NCI-H82 treated with DMSO at 0.1 percent for 48 hours (cell line): Measurements from ENCODE around the gene IDI1.
"Not testable (repeated sequence)": the region's sequence is repeated elsewhere in the genome, so short reads cannot be mapped to it uniquely, and the experiment has no call there.

Experiments used
- DNase-seq: peaks from one replicate; lab custom pipeline; 2025; ENCODE audit not compliant: unreplicated experiment; lab: John Stamatoyannopoulos, UW

Gene IDI1

GRCh38 chr10:1036341-1036791 is 12.6 kb downstream of the IDI1 start:
- no peak for DNase-seq

DNA sequence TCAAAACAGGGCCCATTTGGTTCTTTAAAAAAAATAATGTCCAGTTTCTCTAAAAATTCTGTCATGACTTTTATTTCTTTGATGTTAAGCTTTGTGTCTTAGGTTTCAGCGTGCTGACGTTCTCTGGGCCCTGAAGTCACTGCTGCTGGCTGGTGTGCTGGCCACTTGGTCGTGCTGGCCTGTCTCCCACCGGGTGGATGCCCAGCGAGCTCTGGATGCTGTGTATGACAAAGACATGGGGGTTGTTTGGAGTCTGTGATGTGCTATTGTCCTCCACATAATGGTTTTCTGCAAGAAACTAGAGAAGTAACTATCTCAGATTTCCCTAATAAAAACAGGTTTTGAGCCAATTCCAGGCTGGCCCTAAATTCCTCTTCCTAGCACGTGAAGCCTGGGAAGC is 13.7 kb downstream of the IDI1 start:
- DNase-seq: no peak

- no peak for DNase-seq
Measured at GRCh38 chr10:1034758-1035157, 14.2 kb downstream of the IDI1 start.

GRCh38 chr10:1033601-1034000 is 15.3 kb downstream of the IDI1 start:
- DNase-seq: no peak

DNA sequence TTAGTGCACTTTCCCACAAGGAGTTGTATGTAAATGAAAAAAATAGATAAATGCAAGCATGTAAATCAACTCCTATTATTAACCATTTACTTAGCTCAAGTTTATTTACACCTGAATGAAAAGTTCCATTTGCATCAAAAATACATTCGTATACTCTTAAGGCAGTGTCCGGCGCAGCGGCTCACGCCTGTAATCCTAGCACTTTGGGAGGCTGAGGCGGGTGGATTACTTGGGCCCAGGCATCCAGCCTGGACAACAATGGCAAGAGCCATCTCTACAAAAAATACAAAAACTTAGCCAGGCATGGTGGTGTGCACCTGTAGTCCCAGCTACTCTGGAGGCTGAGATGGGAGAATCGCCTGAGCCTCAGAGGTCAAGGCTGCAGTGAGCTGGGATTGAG is 19.1 kb downstream of the IDI1 start:
- no peak for DNase-seq

GRCh38 chr10:1026578-1026977 is 22.3 kb downstream of the IDI1 start:
- DNase-seq: no peak

DNA sequence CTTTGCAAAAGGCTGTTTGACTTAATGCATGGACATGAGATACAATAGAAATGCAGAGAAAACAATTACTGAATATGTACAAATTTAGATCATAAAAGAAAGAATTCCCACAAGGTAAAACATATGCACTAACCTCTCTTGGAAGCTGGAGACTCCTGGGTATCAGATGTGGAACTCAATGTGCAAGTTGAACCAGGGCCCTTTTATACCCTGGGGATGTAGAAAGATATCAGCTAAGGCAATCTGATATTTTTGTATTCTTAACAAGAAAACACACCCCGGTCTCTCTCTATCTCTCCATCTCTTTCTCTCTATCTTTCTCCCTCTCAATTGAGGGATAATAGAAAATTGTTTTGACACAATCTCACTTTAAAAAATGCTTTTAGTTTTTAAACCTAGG is 23.2 kb downstream of the IDI1 start, which contains the start of gene IDI2:
TSS of gene IDI2 (minus strand) at position 177 of the 400 bp plus-strand sequence. CDS start 1,136 bp downstream, outside the sequence.
- DNase-seq: no peak

- DNase-seq: no peak
Measured at GRCh38 chr10:1024103-1024502, 24.8 kb downstream of the IDI1 start.

DNA sequence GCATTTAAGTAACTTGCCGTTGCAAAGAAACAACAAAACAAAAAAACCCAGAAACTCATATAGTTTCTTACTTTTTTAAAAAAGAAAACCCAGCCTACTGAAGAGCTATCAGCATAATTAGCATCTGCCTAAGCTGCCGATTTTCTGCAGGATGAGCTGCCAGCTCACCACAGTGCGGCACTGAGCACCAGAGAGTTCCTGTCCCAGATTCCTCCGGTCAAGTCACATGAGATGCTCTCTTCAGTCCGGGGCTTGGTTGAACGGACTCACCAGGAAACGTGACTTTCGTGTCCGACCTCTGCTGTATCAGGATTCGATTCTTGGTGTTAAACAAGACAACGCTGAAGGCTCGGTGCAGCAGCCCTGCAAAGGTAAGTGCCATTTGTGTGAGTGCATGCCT is 26.5 kb downstream of the IDI1 start:
- DNase-seq: no peak

DNA sequence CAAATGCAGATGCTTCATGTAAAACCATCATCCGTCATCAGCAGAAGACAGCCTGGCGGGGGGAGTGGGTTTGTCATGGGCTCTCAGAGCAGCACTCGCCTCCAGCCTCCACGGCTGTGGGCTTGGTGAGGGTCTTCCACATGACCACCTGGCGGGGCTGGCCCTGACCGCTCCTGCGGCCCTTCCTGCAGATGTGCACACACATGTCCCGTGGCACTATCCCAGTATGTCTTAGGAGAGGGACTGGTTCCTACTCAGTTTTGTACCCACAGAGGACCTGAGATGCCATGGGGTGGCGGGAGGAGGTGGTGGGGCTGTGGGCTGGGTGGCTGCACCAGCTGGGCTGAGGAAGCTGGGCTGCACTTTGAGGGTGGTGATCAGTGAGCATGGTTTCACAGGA is 28.0 kb downstream of the IDI1 start:
- DNase-seq: no peak

GRCh38 chr10:1020460-1020859 is 28.5 kb downstream of the IDI1 start:
- no peak for DNase-seq

- DNase-seq: no peak
Measured at GRCh38 chr10:1019362-1019761, 29.6 kb downstream of the IDI1 start.

- no peak for DNase-seq
Measured at GRCh38 chr10:1015688-1016087, 33.2 kb downstream of the IDI1 start.

GRCh38 chr10:1011696-1012095 is 37.2 kb downstream of the IDI1 start:
- DNase-seq: no peak

- DNase-seq: no peak
Measured at GRCh38 chr10:1010703-1011102, 38.2 kb downstream of the IDI1 start.

DNA sequence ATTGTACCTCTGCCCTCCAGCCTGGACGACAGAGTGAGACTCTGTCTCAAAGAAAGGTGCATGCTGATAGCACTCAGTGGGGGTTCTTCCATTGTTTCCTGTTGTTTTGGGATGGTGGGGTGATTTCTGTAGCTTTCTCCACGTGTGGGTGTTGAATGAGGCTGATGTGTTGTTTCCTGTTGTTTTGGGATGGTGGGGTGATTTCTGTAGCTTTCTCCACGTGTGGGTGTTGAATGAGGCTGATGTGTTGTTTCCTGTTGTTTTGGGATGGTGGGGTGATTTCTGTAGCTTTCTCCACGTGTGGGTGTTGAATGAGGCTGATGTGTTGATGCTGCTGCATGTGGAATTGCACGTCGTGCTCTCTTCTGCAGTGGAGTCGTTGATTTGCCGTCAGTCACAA is 39.0 kb downstream of the IDI1 start:
- DNase-seq: not testable (repeated sequence)

- no peak for DNase-seq
Measured at GRCh38 chr10:1009071-1009494, 39.8 kb downstream of the IDI1 start.

DNA sequence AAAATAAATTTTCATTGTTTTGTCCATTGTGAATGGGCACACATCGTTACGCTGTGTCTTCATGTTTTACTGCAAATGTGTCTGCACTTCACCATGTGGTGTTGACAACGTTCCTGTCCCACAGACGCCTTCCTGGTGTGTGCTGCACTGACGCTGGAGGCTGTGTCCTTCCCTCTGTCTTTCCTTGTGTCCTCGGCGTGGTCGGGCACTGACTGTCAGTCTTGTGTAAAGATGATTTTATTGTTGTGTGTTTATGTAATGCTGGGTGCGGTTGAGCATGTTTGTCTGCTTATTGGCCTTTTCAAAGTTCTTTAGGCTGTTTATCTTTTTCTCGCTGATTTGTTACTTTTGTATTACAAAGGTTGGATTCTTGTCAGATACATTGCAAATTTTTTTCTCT is 41.3 kb downstream of the IDI1 start:
- DNase-seq: no peak

DNA sequence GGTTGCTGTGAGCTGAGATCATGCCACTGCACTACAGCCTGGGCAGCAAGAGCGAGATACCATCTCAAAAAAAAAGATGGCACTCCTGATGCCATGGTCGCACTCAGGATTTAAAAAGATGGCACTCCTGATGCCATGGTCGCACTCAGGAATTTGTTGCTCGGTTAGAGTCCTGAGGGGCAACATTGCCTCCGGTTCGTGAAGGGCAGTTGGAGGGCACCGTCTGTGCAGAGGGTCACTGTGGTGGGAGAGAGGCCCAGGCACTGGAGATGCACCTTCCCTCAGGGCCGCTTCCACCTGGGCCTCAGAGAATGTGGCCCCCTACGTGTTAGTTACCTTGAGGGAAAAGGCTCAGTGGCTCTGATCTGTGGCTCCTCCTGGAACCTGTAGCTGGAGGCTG is 42.3 kb downstream of the IDI1 start:
- DNase-seq: no peak

GRCh38 chr10:1003884-1004670 is 44.8 kb downstream of the IDI1 start:
- DNase-seq: no peak

DNA sequence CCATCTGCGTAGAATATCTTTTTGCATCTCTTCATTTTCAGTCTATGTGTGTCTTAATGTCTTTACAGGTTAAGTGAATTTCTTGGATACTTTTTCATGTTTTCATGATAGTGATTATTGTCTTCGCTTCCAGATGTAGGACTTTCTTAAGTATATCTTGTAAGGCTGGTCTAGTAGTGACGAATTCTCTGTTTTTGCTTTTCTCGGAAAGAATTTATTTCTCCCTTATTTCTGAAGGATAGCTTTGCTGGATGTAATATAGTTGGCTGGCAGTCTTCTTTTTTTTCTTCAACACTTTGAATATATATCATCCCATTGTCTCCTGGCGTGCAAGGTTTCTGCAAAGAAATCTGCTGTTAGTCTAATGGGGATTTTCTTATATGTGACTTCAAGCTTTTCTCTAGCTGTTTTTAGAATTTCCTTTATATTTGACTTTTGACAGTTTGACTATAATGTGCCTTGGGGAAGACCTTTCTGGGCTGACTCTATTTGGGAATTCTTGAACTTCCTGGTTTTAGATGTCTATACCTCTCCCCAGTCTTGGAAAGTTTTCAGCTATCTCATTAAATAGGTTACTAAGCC is 46.4 kb downstream of the IDI1 start:
- no peak for DNase-seq

DNA sequence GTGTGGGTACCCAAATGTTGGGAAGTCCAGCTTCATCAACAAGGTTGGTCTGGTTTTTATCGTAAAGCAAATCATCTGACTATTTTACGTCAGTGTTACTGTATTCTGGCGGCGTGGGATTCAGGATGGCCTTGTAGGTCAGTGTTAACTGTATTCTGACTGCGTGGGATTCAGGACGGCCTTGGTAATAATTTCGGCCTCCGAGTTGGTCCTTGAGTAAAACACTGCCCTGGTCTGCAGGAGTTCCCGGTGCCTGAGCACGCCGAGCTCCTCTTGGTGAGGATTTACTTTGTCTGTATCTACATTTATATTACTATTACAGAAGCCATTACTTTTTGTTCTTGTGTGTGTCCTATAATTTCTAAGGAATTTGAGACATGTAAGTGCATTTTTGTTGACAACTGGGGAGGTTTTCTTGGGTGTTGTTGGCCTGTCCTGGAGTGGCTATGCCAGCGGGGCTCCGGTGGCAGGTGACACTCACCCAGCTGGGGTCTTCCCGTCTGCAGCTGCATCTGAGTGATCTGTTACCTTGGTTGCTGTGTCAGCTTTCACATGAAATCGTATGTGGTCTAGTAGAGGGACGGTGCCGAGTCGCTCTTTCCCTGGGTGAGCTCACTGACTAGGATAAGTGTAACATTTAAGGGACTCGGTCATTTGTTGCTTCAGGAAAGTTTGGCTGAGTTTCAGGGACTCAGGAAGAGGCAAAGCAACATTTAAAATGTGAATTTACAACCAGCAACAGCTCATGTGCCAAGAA is 51.5 kb downstream of the IDI1 start:
- DNase-seq: no peak
